ENCODE data around the gene MINDY2. TPM values are rescaled to one million over a fixed set of nuclear protein-coding genes. Genes with fewer than 3 reads are reported as not detected.

Gene MINDY2
- total RNA-seq, 1 experiment from 2014 or later: 17.6 TPM

DNA sequence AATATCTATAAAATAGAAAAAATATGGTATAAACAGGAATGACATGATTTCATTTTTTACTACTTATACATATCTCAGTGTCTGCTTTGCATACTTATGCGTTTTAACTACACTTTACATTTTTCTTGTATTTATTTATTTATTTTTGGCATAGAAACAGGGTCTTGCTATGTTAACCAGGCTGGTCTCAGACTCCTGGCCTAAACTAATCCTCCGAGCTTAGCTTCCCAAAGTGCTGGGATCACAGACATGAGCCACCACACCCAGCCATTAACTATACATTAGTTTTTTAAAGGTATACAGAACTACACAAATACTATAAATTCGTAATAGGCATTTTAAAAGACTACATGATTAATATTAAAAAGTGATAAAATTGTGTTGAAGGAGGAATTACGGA, 30.7 kb upstream of the MINDY2 start:
- Histone ChIP-seq H3K9me2 (ENCODE audit: insufficient read depth) (no peaks in the 10 kb centered on the region), H3K27ac (ENCODE audit: low read depth, low read length) (no peak overlapping the region), H3K4me1 (ENCODE audit: control insufficient read depth in 1 of 2, insufficient read depth in 2 of 2, low read length in 2 of 2) (peaks cover 3 to 11% of the 10 kb centered on the region in 2 experiments; a peak in 3 of 4 replicates), H3K9me3 (ENCODE audit: control insufficient read depth in 1 of 2, insufficient read depth in 1 of 2, low read depth in 1 of 2, low read length in 2 of 2) (no peaks in the 10 kb centered on the region), H2AFZ (ENCODE audit: low read depth, low read length, poor library complexity, severe bottlenecking) (no peak overlapping the region), H3K79me2 (ENCODE audit: insufficient read depth, low read length) (peaks cover 96% of the 10 kb centered on the region), H3K27me3 (ENCODE audit: insufficient read depth, low read length) (no peaks in the 10 kb centered on the region), H3K4me3 (replicated peaks in 1 of 2; ENCODE audit: low read depth in 1 of 2, low read length in 2 of 2) (no peak overlapping the region), H3K4me2 (ENCODE audit: low read length) (no peak overlapping the region), H3K36me3 (ENCODE audit: control insufficient read depth in 1 of 2, insufficient read depth in 2 of 2, low read length in 2 of 2) (no peaks in the 10 kb centered on the region), H4K20me1 (ENCODE audit: insufficient read depth) (no peaks in the 10 kb centered on the region), H3K9ac (ENCODE audit: low read length) (no peak overlapping the region)
- RAD21 ChIA-PET (ENCODE audit: low non-redundant PET in 1 of 2, low total read pairs in 2 of 2, uncharacterized antibody in 2 of 2, unreplicated experiment in 2 of 2): no interaction called here
- ATAC-seq (no peak), DNase-seq (ENCODE audit: low read depth, low spot score) (no peak)
- CTCF ChIA-PET: no interaction called here
- no peak for TF ChIP-seq FOSL1 (IDR thresholded peaks at IDR 0.05; ENCODE audit: low read depth)
- TF ChIP-seq RAD21 (IDR thresholded peaks at IDR 0.05; ENCODE audit: low read depth): no peak
- TF ChIP-seq YY1 (IDR thresholded peaks at IDR 0.05; ENCODE audit: extremely low read depth, insufficient replicate concordance, low read depth, low read length): no peak
- TF ChIP-seq, protein P1, sequence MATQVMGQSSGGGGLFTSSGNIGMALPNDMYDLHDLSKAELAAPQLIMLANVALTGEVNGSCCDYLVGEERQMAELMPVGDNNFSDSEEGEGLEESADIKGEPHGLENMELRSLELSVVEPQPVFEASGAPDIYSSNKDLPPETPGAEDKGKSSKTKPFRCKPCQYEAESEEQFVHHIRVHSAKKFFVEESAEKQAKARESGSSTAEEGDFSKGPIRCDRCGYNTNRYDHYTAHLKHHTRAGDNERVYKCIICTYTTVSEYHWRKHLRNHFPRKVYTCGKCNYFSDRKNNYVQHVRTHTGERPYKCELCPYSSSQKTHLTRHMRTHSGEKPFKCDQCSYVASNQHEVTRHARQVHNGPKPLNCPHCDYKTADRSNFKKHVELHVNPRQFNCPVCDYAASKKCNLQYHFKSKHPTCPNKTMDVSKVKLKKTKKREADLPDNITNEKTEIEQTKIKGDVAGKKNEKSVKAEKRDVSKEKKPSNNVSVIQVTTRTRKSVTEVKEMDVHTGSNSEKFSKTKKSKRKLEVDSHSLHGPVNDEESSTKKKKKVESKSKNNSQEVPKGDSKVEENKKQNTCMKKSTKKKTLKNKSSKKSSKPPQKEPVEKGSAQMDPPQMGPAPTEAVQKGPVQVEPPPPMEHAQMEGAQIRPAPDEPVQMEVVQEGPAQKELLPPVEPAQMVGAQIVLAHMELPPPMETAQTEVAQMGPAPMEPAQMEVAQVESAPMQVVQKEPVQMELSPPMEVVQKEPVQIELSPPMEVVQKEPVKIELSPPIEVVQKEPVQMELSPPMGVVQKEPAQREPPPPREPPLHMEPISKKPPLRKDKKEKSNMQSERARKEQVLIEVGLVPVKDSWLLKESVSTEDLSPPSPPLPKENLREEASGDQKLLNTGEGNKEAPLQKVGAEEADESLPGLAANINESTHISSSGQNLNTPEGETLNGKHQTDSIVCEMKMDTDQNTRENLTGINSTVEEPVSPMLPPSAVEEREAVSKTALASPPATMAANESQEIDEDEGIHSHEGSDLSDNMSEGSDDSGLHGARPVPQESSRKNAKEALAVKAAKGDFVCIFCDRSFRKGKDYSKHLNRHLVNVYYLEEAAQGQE (IDR thresholded peaks at IDR 0.05; ENCODE audit: low read depth): no peak
- TF ChIP-seq SRF (IDR thresholded peaks at IDR 0.05; ENCODE audit: low read depth): no peak
- TF ChIP-seq, protein P2, sequence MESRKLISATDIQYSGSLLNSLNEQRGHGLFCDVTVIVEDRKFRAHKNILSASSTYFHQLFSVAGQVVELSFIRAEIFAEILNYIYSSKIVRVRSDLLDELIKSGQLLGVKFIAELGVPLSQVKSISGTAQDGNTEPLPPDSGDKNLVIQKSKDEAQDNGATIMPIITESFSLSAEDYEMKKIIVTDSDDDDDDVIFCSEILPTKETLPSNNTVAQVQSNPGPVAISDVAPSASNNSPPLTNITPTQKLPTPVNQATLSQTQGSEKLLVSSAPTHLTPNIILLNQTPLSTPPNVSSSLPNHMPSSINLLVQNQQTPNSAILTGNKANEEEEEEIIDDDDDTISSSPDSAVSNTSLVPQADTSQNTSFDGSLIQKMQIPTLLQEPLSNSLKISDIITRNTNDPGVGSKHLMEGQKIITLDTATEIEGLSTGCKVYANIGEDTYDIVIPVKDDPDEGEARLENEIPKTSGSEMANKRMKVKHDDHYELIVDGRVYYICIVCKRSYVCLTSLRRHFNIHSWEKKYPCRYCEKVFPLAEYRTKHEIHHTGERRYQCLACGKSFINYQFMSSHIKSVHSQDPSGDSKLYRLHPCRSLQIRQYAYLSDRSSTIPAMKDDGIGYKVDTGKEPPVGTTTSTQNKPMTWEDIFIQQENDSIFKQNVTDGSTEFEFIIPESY (IDR thresholded peaks at IDR 0.05; ENCODE audit: extremely low read depth, insufficient replicate concordance, low read length): no peak
- TF ChIP-seq, protein P3, sequence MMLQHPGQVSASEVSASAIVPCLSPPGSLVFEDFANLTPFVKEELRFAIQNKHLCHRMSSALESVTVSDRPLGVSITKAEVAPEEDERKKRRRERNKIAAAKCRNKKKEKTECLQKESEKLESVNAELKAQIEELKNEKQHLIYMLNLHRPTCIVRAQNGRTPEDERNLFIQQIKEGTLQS (IDR thresholded peaks at IDR 0.05): no peak
- no peak for TF ChIP-seq SP1 (IDR thresholded peaks at IDR 0.05; ENCODE audit: low read depth)
- no peak for TF ChIP-seq ZFX (IDR thresholded peaks at IDR 0.05)
- no peak for TF ChIP-seq ZNF274 (IDR thresholded peaks at IDR 0.05; ENCODE audit: low read depth, low read length)
- no peak for TF ChIP-seq EZH2phosphoT487 (IDR thresholded peaks at IDR 0.05; ENCODE audit: borderline replicate concordance)
- no peak for TF ChIP-seq EGR1 (IDR thresholded peaks at IDR 0.05; ENCODE audit: low read depth)
- TF ChIP-seq CEBPB (IDR thresholded peaks at IDR 0.05; ENCODE audit: low read depth): no peak
- TF ChIP-seq ELF1 (IDR thresholded peaks at IDR 0.05; ENCODE audit: borderline replicate concordance, low read depth): no peak
- intact Hi-C loops (cut with micrococcal nuclease): no loop called here
- no TSS peak for BruUV-seq (replicated peaks)
- POLR2A ChIA-PET: interaction anchor here (0.9 kb wide), 1 partner anchor 9 kb away, joined by 5 read pairs; the partner anchor contains the start of gene ADAM10
